Activated CD4-positive, alpha-beta T cell treated with anti-CD3 and anti-CD28 coated beads for 36 hours (primary cell): ENCODE results near the gene HSBP1. TPM values are rescaled to one million over a fixed set of nuclear protein-coding genes. Genes with fewer than 3 reads are reported as not detected.
A peak's percentile ranks its signal among the peaks of the same experiment; 100 is the strongest.

Experiments used
- ATAC-seq: fragments of 200-7000 bp; cut with Tn5 transposase; one replicate; pipeline ENCODE4 v1.10.0; 2021; ENCODE audit warnings: mild to moderate bottlenecking, moderate library complexity
- CTCF ChIA-PET: fragments of 350-600 bp; sonication (Branson Sonifier 250); formaldehyde crosslinking; loops from one replicate; lab custom pipeline; 2021; ENCODE audit warnings: antibody characterized with exemption; lab: Charles Lee
- POLR2A ChIA-PET: fragments of 350-600 bp; sonication (Branson Sonifier 250); formaldehyde crosslinking; loops from one replicate; lab custom pipeline; 2021; ENCODE audit warnings: antibody characterized with exemption, inconsistent platforms; lab: Charles Lee
- DNase-seq: peaks from one replicate; pipeline ENCODE4 v3.0.0-alpha.2; 2020
- H3K27ac Mint-ChIP-seq: one replicate; pipeline ENCODE4 v1.8.0; 2021; ENCODE audit warnings: mixed read lengths
- H3K27me3 Mint-ChIP-seq: one replicate; pipeline ENCODE4 v1.8.0; 2021; ENCODE audit warnings: mixed read lengths
- H3K36me3 Mint-ChIP-seq: one replicate; pipeline ENCODE4 v1.8.0; 2021; ENCODE audit warnings: low read depth, mixed read lengths
- H3K4me1 Mint-ChIP-seq: one replicate; pipeline ENCODE4 v1.8.0; 2021; ENCODE audit warnings: mixed read lengths
- H3K4me3 Mint-ChIP-seq: one replicate; pipeline ENCODE4 v1.8.0; 2021; ENCODE audit warnings: mild to moderate bottlenecking, moderate library complexity, mixed read lengths
- H3K9me3 Mint-ChIP-seq: one replicate; pipeline ENCODE4 v1.8.0; 2021; ENCODE audit warnings: low read depth, mixed read lengths
- intact Hi-C, 2 experiments: fragments of 100-400 bp; cut with DNase I in 1 of 2; cut with micrococcal nuclease in 1 of 2; formaldehyde crosslinking; loops; one replicate each; pipeline versions ENCODE4 v1.14.2 to v1.15.1; 2022 to 2024; cut with DNase I, micrococcal nuclease
- total RNA-seq, 2 experiments: library from RNA; stranded (reverse); gene quantifications; one replicate each; pipeline ENCODE4 v1.2.3, GENCODE V29; 2021

The HSBP1 gene
- total RNA-seq, 2 experiments from 2014 or later, result 73.1 to 80.7 TPM

- ChIA-PET POLR2A (no interaction called here), CTCF (no interaction called here)
- Mint-ChIP-seq H3K27me3 (peaks cover 4% of the 10 kb centered on the region), H3K27ac (no peak overlapping the region), H3K4me3 (no peak overlapping the region), H3K9me3 (no peaks in the 10 kb centered on the region), H3K36me3 (no peaks in the 10 kb centered on the region), H3K4me1 (peaks cover 2% of the 10 kb centered on the region)
- intact Hi-C loops, result no loop called here
- no peak for DNase-seq
- ATAC-seq, result no peak
Observed at GRCh38 chr16:83789642-83790401, 18.0 kb upstream of the HSBP1 start.

GRCh38 chr16:83791916-83792315, 15.9 kb upstream of the HSBP1 start:
- no peak overlapping the region for H3K4me3 Mint-ChIP-seq
- peaks cover 9% of the 10 kb centered on the region for H3K27me3 Mint-ChIP-seq
- no peak for ATAC-seq
- H3K27ac Mint-ChIP-seq, result no peak overlapping the region
- H3K36me3 Mint-ChIP-seq, result no peaks in the 10 kb centered on the region
- no peak for DNase-seq
- ChIA-PET POLR2A (no interaction called here), CTCF (no interaction called here)
- peaks cover 2% of the 10 kb centered on the region for H3K4me1 Mint-ChIP-seq
- intact Hi-C loops, result no loop called here
- no peaks in the 10 kb centered on the region for H3K9me3 Mint-ChIP-seq

GRCh38 chr16:83792391-83792790, 15.4 kb upstream of the HSBP1 start:
- Mint-ChIP-seq H3K9me3 (no peaks in the 10 kb centered on the region), H3K36me3 (no peaks in the 10 kb centered on the region), H3K4me3 (no peak overlapping the region), H3K4me1 (peaks cover 2% of the 10 kb centered on the region), H3K27me3 (peaks cover 8% of the 10 kb centered on the region), H3K27ac (no peak overlapping the region)
- ChIA-PET CTCF (no interaction called here), POLR2A (no interaction called here)
- intact Hi-C loops, result no loop called here
- DNase-seq, result no peak
- no peak for ATAC-seq

GRCh38 chr16:83793179-83793578, 14.6 kb upstream of the HSBP1 start:
- ATAC-seq, result no peak
- ChIA-PET CTCF (no interaction called here), POLR2A (no interaction called here)
- Mint-ChIP-seq H3K27me3 (peaks cover 10% of the 10 kb centered on the region), H3K4me3 (no peak overlapping the region), H3K4me1 (peaks cover 2% of the 10 kb centered on the region), H3K9me3 (no peaks in the 10 kb centered on the region), H3K27ac (no peak overlapping the region), H3K36me3 (no peaks in the 10 kb centered on the region)
- DNase-seq, result no peak
- intact Hi-C loops, result no loop called here

- no peaks in the 10 kb centered on the region for H3K9me3 Mint-ChIP-seq
- H3K27ac Mint-ChIP-seq, result no peak overlapping the region
- peaks cover 17% of the 10 kb centered on the region for H3K27me3 Mint-ChIP-seq
- ChIA-PET POLR2A (no interaction called here), CTCF (interaction anchor here (0.5 kb wide), 1 partner anchor 282 kb away, joined by 3 read pairs; no protein-coding TSS in a partner anchor)
- no peaks in the 10 kb centered on the region for H3K36me3 Mint-ChIP-seq
- no peak overlapping the region for H3K4me3 Mint-ChIP-seq
- DNase-seq (no peak), ATAC-seq (no peak)
- H3K4me1 Mint-ChIP-seq, result peaks cover 2% of the 10 kb centered on the region
- intact Hi-C loops, result no loop called here
Observed at GRCh38 chr16:83794860-83795554, 12.8 kb upstream of the HSBP1 start.

GRCh38 chr16:83797013-83797412, 10.8 kb upstream of the HSBP1 start:
- POLR2A ChIA-PET, result no interaction called here
- Mint-ChIP-seq H3K4me3 (no peak overlapping the region), H3K4me1 (peaks cover 2% of the 10 kb centered on the region), H3K27ac (no peak overlapping the region), H3K36me3 (no peaks in the 10 kb centered on the region), H3K27me3 (peaks cover 17% of the 10 kb centered on the region), H3K9me3 (no peaks in the 10 kb centered on the region)
- CTCF ChIA-PET, result no interaction called here
- intact Hi-C loops, result no loop called here
- no peak for ATAC-seq
- no peak for DNase-seq

- H3K4me1 Mint-ChIP-seq, result no peaks in the 10 kb centered on the region
- ChIA-PET CTCF (no interaction called here), POLR2A (no interaction called here)
- intact Hi-C loops, result no loop called here
- no peak overlapping the region for H3K4me3 Mint-ChIP-seq
- H3K27ac Mint-ChIP-seq, result no peak overlapping the region
- DNase-seq, result no peak
- H3K36me3 Mint-ChIP-seq, result no peaks in the 10 kb centered on the region
- peaks cover 19% of the 10 kb centered on the region for H3K27me3 Mint-ChIP-seq
- no peak for ATAC-seq
- no peaks in the 10 kb centered on the region for H3K9me3 Mint-ChIP-seq
Observed at GRCh38 chr16:83799336-83799735, 8.4 kb upstream of the HSBP1 start.

- DNase-seq (no peak), ATAC-seq (peak; percentile 19)
- Mint-ChIP-seq H3K4me1 (peaks cover 7% of the 10 kb centered on the region), H3K9me3 (no peaks in the 10 kb centered on the region), H3K27me3 (peaks cover 11% of the 10 kb centered on the region), H3K36me3 (no peaks in the 10 kb centered on the region), H3K27ac (no peak overlapping the region), H3K4me3 (no peak overlapping the region)
- intact Hi-C loops, result no loop called here
- ChIA-PET POLR2A (no interaction called here), CTCF (no interaction called here)
Observed at GRCh38 chr16:83802135-83802534, 5.6 kb upstream of the HSBP1 start.

- H3K4me1 Mint-ChIP-seq, result peaks cover 9% of the 10 kb centered on the region
- no peak overlapping the region for H3K27ac Mint-ChIP-seq
- no peak overlapping the region for H3K4me3 Mint-ChIP-seq
- peaks cover 11% of the 10 kb centered on the region for H3K27me3 Mint-ChIP-seq
- ATAC-seq (no peak), DNase-seq (no peak)
- intact Hi-C loops, result no loop called here
- H3K36me3 Mint-ChIP-seq, result no peaks in the 10 kb centered on the region
- POLR2A ChIA-PET, result no interaction called here
- CTCF ChIA-PET, result no interaction called here
- no peaks in the 10 kb centered on the region for H3K9me3 Mint-ChIP-seq
Observed at GRCh38 chr16:83802554-83803205, 5.1 kb upstream of the HSBP1 start.

- POLR2A ChIA-PET, result no interaction called here
- Mint-ChIP-seq H3K27ac (no peak overlapping the region), H3K9me3 (no peaks in the 10 kb centered on the region), H3K4me3 (no peak overlapping the region), H3K27me3 (peaks cover 5% of the 10 kb centered on the region), H3K36me3 (peaks cover 6% of the 10 kb centered on the region), H3K4me1 (peaks cover 10% of the 10 kb centered on the region)
- no peak for ATAC-seq
- CTCF ChIA-PET, result no interaction called here
- intact Hi-C loops, result no loop called here
- DNase-seq, result no peak
Observed at GRCh38 chr16:83803811-83804210, 4.0 kb upstream of the HSBP1 start.

GRCh38 chr16:83804366-83804765, 3.4 kb upstream of the HSBP1 start:
- peaks cover 10% of the 10 kb centered on the region for H3K36me3 Mint-ChIP-seq
- DNase-seq (no peak), ATAC-seq (no peak)
- CTCF ChIA-PET, result no interaction called here
- intact Hi-C loops, result no loop called here
- H3K9me3 Mint-ChIP-seq, result no peaks in the 10 kb centered on the region
- no peak overlapping the region for H3K4me3 Mint-ChIP-seq
- POLR2A ChIA-PET, result no interaction called here
- H3K27me3 Mint-ChIP-seq, result peaks cover 5% of the 10 kb centered on the region
- H3K4me1 Mint-ChIP-seq, result peaks cover 15% of the 10 kb centered on the region
- H3K27ac Mint-ChIP-seq, result no peak overlapping the region

- Mint-ChIP-seq H3K4me1 (peaks cover 28% of the 10 kb centered on the region), H3K9me3 (no peaks in the 10 kb centered on the region), H3K27me3 (peaks cover 2% of the 10 kb centered on the region), H3K4me3 (no peak overlapping the region), H3K36me3 (peaks cover 19% of the 10 kb centered on the region), H3K27ac (no peak overlapping the region)
- no peak for DNase-seq
- intact Hi-C loops, result loop anchor here (5.0 kb wide), 2 partner anchors 91 to 1149 kb away; partner anchors contain the start of gene MLYCD (in 1 of the 2)
- no peak for ATAC-seq
- ChIA-PET POLR2A (no interaction called here), CTCF (no interaction called here)
Observed at GRCh38 chr16:83806036-83806435, 1.7 kb upstream of the HSBP1 start.
